Cardiac septum (tissue), 1 donor: Measurements from ENCODE around the gene TBKBP1. TPM values are rescaled to one million over a fixed set of nuclear protein-coding genes. Genes with fewer than 3 reads are reported as not detected.
"Not testable (repeated sequence)": the region's sequence is repeated elsewhere in the genome, so short reads cannot be mapped to it uniquely, and the experiment has no call there.

ENCODE experiments used
- DNase-seq: peaks from one replicate; pipeline ENCODE4 v3.0.0-alpha.2; 2020; ENCODE audit warnings: low spot score
- intact Hi-C: fragments of 100-400 bp; cut with DNase I; formaldehyde crosslinking; loops from one replicate; pipeline ENCODE4 v1.14.0; 2022
- total RNA-seq: library from RNA; stranded (reverse); fragmentation: NEBNext Ultra II Directional; extraction: Animal tissue kit (Norgen Biotek cat#: 25700); gene quantifications from one replicate; pipeline ENCODE4 v1.2.1, GENCODE V29; 2021
- donor health status: DM: no; HTN: no; CAD: no.

The TBKBP1 gene
- total RNA-seq, 1 donor from 2014 or later, result 11.2 TPM

GRCh38 chr17:47724705-47725104, 30.7 kb downstream of the TBKBP1 start:
- DNase-seq, result no peak
- intact Hi-C loops, result no loop called here

- intact Hi-C loops, result no loop called here
- DNase-seq, result no peak
Measured at GRCh38 chr17:47725446-47726111, 31.6 kb downstream of the TBKBP1 start.

- intact Hi-C loops, result no loop called here
- no peak for DNase-seq
Measured at GRCh38 chr17:47726796-47727703, 33.1 kb downstream of the TBKBP1 start.

GRCh38 chr17:47727704-47728036, 33.7 kb downstream of the TBKBP1 start:
- intact Hi-C loops, result no loop called here
- DNase-seq, result no peak

- no peak for DNase-seq
- intact Hi-C loops, result no loop called here
Measured at GRCh38 chr17:47728214-47728877, 34.4 kb downstream of the TBKBP1 start.

- no peak for DNase-seq
- intact Hi-C loops, result no loop called here
Measured at GRCh38 chr17:47729476-47729875, 35.5 kb downstream of the TBKBP1 start.

- DNase-seq, result no peak
Measured at GRCh38 chr17:47730681-47731080, 36.7 kb downstream of the TBKBP1 start.

GRCh38 chr17:47731396-47731795, 37.4 kb downstream of the TBKBP1 start:
- intact Hi-C loops, result no loop called here
- no peak for DNase-seq

More at GRCh38 chr17:47730681-47731080, 36.7 kb downstream of the TBKBP1 start:
- intact Hi-C loops, result no loop called here

- intact Hi-C loops, result no loop called here
- DNase-seq, result peak; percentile 20
Measured at GRCh38 chr17:47732399-47733046, 38.6 kb downstream of the TBKBP1 start.

GRCh38 chr17:47733047-47733673, 39.2 kb downstream of the TBKBP1 start, which contains the start of gene TBX21:
TBX21 (plus strand) TSS chr17:47733236; CDS start chr17:47733455, 219 bp downstream.
- peak; percentile 79 for DNase-seq
- intact Hi-C loops, result no loop called here

GRCh38 chr17:47733674-47734410, 39.9 kb downstream of the TBKBP1 start:
- DNase-seq, result peak; percentile 49
- intact Hi-C loops, result no loop called here

- no peak for DNase-seq
- intact Hi-C loops, result no loop called here
Measured at GRCh38 chr17:47735139-47735464, 41.1 kb downstream of the TBKBP1 start.

- intact Hi-C loops, result no loop called here
- peak; percentile 61 for DNase-seq
Measured at GRCh38 chr17:47735536-47736011, 41.6 kb downstream of the TBKBP1 start.

GRCh38 chr17:47736501-47737495, 42.8 kb downstream of the TBKBP1 start:
- intact Hi-C loops, result no loop called here

GRCh38 chr17:47738178-47738577, 44.2 kb downstream of the TBKBP1 start:
- intact Hi-C loops, result no loop called here
- no peak for DNase-seq

More at GRCh38 chr17:47736501-47737495, 42.8 kb downstream of the TBKBP1 start:
- peak; percentile 63 for DNase-seq

GRCh38 chr17:47739150-47739549, 45.2 kb downstream of the TBKBP1 start:
- no peak for DNase-seq
- intact Hi-C loops, result no loop called here

GRCh38 chr17:47739945-47740344, 46.0 kb downstream of the TBKBP1 start:
- DNase-seq, intact Hi-C loops: not testable (repeated sequence)
